Ovary (tissue), 3 donors: ENCODE results near the gene HADHB.

Experiments
- CTCF ChIP-seq, 3 donors: fragments of 450-650 bp in 2 of 3; fragments of 200-600 bp in 1 of 3; IDR thresholded peaks; one replicate each; pipeline versions ENCODE4 v1.5.1 to v1.8.0; 2016 to 2022; ENCODE audit warnings: antibody characterized with exemption in 3 of 3, mild to moderate bottlenecking in 1 of 3
- EP300 ChIP-seq: sonication (generic); formaldehyde crosslinking; IDR thresholded peaks from one replicate; pipeline ENCODE4 v1.6.1; 2017; ENCODE audit warnings: antibody characterized with exemption
- POLR2A ChIP-seq: fragments of 450-650 bp; IDR thresholded peaks from one replicate; pipeline ENCODE4 v1.6.1; 2017; ENCODE audit warnings: antibody characterized with exemption, mild to moderate bottlenecking, moderate library complexity
- donor health status: DM: no; HTN: no; CAD: no.

- TF ChIP-seq CTCF (IDR thresholded peaks at IDR 0.05) (no peak), POLR2A (no peak), EP300 (no peak)
These were observed 41.2 kb downstream of the HADHB start for GRCh38 chr2:26285931-26286330.
